ENCODE data around the gene CCNK.

GRCh38 chr14:99512110-99512449 is 30.9 kb downstream of the CCNK start:
- TF ChIP-seq TOX (CRISPR knock-in tag; IDR thresholded peaks at IDR 0.05; ENCODE audit: borderline replicate concordance) (no peak), PATZ1 (CRISPR knock-in tag; IDR thresholded peaks at IDR 0.05; ENCODE audit: borderline replicate concordance) (no peak), PPARA (CRISPR knock-in tag; IDR thresholded peaks at IDR 0.05; ENCODE audit: borderline replicate concordance) (no peak), BACH2 (CRISPR knock-in tag; IDR thresholded peaks at IDR 0.05; ENCODE audit: borderline replicate concordance) (no peak), CREB5 (CRISPR knock-in tag; IDR thresholded peaks at IDR 0.05; ENCODE audit: low read depth) (no peak), ZC3H10 (CRISPR knock-in tag; IDR thresholded peaks at IDR 0.05) (no peak), TSHZ2 (CRISPR knock-in tag; IDR thresholded peaks at IDR 0.05) (no peak), ZNF8 (CRISPR knock-in tag; IDR thresholded peaks at IDR 0.05) (no peak)

Measured in SK-N-SH treated with all-trans-retinoic acid at 6 μM for 48 hours (cell line).